HG02840 (cell line): ENCODE measurements around the gene PSMD13.
"Not testable (repeated sequence)": the region's sequence is repeated elsewhere in the genome, so short reads cannot be mapped to it uniquely, and the experiment has no call there.

ENCODE experiments used
- ATAC-seq: cut with Tn5 transposase; IDR thresholded peaks from one replicate; pipeline ENCODE4 v1.9.1; 2021; ENCODE audit warnings: mild to moderate bottlenecking, moderate library complexity, moderate number of reproducible peaks; ENCODE audit not compliant: unreplicated experiment, low FRiP score

The PSMD13 gene

DNA sequence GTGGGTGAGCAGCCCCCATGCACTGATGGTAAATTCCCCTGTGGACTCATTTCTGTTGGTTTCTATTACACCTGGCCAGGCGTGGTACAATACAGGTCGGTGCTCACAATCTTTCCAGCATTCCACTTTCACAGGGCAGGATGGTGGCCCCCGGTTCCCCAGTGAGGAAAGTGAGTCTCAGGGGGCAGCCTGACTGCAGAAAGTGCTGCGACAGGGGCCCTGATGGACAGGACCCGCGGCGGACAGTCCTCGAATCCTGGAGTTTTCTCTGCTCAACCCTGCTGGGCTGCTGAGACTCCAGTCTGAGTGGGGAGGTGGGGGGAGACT, 49.1 kb downstream of the PSMD13 start:
- no peak for ATAC-seq

DNA sequence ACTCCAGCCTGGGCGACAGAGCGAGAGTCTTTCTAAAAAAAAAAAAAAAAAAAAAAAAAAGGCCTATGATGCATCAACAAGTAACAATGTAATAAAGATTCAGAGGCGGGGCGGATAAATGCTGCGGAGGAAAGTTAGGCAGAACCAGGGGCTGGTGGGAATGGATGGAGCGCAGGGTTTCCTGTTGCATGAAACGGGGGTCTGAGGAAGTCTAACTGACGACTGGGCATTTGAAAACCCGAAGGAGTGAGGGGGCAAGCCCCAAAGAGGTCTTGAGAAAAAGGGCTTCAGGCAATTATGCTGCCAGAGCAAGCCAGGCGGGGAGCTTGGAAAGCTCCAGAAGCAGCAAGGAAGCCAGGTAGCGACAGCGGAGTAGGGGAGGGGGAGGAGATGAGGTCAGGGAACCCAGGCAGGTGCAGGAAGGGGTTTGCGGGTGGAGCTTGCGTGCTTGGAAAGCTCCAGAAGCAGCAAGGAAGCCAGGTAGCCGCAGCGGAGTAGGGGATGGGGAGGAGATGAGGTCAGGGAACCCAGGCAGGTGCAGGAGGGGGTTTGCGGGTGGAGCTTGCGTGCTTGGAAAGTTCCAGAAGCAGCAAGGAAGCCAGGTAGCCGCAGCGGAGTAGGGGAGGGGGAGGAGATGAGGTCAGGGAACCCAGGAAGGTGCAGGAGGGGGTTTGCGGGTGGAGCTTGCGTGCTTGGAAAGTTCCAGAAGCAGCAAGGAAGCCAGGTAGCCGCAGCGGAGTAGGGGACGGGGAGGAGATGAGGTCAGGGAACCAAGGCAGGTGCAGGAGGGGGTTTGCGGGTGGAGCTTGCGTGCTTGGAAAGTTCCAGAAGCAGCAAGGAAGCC, 50.4 kb downstream of the PSMD13 start:
- not testable (repeated sequence) for ATAC-seq

DNA sequence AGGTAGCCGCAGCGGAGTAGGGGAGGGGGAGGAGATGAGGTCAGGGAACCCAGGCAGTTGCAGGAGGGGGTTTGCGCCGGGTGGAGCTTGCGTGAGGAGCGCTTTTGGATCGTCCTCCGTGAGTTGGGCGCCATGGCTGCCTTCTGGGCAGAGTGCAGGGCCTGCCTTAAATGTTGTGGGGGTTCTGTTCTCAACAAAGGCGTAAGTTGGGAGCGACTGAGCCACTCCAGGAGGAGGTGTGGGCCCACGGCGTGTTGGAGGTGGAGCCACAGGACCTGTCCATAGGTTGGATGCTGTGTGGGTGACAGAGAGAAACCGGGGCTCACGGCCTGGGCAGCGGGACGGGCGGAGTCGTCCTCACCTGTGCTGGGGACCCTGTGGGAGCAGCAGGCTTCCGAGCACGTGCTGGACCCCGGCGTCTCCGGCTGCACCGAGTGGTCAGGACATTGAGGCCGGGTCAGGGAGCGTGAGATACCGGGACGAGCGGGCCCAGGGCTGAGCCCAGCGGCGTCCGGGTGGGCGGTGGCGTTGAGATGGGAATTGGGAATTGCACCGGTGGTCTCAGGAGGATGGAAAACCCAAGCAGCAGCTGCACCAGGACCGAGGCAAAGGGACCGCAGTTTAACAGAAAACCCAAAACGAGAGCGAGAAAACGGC, 51.2 kb downstream of the PSMD13 start:
- ATAC-seq, result no peak

DNA sequence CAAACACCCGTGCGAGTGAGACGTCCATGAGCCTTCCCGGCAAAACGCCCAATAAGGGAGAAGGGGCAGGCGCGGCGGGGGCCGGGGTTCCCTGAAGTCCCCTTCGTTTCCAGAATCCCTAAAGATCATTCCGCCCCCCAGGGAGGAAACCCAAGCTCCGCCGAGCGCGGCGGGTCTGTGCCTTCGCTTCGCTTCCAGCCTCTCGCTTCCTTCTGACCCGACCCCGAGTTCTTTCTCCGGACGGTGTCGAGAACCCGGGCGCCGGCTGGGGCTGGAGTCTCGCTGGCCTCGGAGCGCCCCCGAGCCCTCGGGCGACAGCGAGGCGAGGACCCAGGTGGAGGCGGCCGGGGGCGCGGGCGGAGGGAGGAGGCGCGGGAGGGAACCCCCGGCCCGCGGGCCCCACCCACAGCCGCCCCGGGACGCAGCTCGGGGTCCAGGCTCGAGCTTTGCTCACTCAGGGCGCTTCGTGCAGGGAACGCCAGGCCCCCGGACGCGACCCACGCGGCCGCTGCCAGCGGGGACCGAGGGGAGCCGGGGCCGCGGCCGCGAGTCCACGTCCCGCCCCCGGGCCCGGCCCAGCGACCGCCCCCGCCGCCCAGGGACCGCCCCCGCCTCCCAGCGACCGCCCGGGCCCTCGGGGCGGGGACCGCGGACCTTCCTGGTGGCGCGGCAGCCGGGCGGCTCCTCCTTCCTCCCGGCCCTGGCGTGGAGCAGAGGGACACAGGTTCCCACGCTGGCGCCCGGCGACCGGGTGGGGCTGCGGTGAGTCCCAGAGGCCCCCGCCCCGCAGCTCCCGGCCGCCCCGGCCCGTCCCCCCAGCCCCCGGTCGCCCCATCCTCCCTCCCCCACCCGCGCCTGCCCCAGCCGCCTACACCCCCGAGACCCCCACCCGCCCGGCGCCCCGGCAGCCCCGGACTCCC, 52.0 kb downstream of the PSMD13 start, which contains the start of gene PGGHG:
Gene PGGHG, plus strand, starts transcription at position 649 of the 920 bp plus-strand sequence. CDS start 691 bp downstream, outside the sequence.
- no peak for ATAC-seq

DNA sequence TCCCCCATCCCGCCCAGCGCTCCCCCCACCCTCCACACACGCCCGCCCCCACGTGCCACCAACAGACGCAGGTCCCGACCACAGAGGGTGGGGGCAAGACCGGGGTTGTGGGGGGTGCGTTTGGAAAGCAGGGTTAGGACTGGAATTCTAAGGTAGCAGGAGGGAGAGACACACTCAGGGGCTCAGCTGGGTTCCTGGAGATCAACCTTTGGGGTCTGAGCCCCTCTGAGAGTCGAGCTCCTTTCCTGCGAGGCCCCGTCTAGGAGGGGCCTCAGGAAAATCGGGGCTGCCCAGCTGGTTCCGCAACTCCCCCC, 52.6 kb downstream of the PSMD13 start:
- ATAC-seq, result no peak

DNA sequence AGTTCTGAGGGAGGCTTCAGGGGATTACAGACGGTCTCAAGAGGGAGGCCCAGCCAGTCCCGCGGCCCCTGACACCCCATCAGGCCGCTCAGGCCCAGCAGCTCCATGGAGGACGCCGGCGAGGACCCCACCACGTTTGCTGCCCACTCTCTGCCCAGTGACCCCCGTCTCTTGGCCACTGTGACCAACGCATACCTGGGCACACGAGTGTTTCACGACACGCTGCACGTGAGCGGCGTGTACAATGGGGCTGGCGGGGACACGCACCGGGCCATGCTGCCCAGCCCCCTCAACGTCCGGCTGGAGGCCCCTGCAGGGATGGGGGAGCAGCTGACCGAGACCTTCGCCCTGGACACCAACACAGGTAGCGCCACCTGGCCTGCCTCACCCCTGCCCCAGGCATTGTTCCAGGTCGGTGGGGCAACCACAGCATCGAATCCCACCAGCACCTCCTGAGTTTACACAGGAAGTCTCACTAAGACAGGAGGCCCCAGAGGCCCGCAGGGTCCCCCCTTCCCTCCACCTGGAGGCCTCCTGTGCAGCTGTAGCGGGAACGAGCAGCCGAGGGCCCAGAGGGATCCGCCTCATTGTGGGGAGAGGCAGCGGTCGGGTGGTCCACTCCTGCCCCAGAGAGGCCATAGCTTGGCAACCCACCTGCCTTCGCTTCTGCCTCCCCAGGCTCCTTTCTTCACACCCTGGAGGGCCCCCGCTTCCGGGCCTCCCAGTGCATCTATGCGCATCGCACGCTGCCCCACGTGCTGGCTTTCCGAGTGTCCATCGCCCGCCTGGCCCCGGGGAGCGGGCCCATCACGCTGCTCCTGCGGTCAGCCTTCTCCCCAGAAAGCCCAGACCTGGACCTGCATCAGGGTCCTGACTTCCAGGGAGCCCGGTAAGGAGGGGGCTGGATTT, 53.2 kb downstream of the PSMD13 start:
- ATAC-seq, result no peak

DNA sequence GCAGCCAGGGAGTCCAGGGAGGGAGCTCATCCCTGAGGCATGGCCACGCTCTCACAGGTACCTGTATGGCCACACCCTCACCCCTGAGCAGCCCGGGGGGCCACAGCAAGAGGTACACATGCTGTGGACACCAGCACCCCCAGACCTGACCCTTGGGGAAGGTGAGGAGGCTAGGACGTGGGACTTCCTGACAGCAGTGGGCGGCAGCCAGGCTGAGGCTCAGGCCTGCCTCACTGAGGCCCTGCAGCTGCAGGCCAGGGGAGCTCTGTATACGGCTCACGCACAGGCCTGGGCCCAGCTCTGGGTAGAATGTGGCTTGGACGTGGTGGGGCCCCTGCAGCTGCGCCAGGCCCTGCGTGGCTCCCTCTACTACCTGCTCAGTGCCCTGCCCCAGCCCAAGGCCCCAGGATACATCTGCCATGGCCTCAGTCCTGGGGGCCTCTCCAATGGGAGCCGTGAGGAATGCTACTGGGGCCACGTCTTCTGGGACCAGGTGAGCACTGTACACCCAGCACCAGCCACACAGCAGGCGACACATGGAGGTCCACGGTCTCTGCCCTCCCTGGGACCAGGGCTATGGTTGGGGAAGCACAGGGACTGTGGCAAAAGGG, 54.0 kb downstream of the PSMD13 start:
- ATAC-seq, result no peak

DNA sequence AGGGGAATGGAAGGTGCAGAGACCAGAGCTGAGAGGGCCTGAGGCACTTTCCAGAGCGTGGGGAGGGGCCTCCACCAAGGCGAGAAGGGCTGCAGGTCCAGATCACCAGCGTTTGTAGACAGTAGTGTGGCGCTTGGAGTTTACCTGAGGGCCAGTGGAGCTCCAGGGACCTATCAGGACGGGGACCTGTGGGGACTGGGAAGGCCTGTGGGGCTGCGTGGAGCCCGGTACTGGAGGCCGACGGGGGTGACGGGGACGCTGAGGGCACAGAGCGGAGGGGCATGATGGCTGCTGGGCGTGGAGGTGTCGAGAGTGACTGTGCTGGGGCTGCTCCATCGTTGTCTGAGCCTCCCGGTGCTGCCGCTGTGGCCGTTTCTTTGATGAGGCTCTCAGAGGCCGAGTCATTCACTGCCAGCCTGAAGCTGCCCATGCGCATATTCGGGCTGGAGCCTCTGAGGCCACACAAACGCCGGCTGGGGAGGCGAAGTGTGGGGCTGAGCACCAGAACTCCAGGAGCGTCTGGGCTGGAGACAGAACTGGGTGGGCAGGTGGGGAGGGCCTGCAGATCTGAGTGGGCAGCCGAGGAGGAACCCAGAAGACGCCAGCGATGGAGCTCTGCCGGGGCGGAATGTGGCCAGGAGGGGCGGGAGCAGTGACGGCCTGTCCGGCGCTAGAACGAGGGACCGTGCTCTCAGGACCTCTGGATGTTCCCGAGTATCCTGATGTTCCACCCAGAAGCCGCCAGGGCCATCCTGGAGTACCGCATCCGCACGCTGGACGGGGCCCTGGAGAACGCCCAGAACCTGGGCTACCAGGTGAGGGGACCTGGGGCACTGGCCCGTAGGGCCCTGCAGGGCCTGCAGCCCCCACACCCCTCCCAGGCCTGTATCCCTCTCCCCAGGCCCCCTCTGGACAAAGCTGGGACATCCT, 54.8 kb downstream of the PSMD13 start:
- ATAC-seq, result no peak

DNA sequence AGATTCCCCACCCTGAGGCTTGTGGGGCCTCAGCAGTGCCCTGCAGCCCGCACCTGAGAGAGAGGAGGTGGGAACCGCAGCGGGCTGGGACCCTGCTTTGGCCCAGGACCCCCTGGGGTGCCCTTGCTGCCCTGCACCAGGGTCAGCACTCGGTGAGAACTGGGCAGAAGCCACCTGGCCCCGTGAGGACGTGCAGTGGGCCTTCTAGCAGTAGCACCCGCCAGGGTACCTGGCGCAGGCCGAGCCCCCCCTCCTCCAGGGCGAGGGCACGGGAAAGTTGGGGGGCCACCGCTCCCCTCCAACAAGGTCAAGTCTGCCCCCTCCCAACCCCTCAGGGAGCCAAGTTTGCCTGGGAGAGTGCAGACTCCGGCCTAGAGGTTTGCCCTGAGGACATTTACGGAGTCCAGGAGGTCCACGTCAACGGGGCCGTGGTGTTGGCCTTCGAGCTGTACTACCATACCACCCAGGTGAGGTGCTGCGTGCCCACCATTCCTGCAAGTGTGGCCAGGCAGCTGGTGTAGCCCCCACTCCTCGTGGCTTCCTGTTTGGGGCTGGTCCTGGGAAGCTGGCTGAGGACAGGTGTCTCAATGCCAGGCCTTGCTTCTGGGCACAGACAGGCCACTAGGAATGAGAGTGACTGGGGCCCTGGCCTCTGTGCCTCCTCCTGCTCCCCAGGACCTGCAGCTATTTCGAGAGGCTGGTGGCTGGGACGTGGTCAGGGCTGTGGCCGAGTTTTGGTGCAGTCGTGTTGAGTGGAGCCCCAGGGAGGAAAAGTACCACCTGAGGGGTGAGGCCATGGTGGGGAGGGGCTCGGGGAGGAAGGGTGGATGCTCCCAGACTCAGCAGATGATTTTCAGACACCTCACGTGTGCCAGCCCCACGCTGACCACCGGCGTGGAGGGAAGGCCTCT, 55.7 kb downstream of the PSMD13 start:
- ATAC-seq, result no peak

DNA sequence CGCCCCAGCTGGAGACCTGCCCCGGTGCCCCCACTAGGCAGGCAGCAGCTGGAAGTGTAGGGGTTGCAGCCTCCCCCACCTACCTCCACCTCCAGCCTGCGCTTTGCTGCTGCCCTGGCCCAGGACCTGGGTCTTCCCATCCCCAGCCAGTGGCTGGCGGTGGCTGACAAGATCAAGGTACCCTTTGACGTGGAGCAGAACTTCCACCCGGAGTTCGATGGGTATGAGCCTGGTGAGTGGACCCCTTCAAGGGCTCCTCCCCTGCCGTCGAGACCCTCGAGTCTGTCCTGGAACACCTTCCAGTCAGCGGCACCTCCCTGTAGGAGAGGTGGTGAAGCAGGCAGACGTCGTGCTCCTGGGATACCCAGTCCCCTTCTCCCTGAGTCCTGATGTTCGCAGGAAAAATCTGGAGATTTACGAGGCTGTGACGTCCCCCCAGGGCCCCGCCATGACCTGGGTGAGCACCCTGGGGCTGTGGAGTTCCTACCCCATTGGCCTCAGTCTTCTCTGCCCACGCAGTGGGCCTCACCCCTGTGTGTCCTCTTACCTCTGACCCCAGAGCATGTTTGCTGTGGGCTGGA, 56.6 kb downstream of the PSMD13 start:
- no peak for ATAC-seq

DNA sequence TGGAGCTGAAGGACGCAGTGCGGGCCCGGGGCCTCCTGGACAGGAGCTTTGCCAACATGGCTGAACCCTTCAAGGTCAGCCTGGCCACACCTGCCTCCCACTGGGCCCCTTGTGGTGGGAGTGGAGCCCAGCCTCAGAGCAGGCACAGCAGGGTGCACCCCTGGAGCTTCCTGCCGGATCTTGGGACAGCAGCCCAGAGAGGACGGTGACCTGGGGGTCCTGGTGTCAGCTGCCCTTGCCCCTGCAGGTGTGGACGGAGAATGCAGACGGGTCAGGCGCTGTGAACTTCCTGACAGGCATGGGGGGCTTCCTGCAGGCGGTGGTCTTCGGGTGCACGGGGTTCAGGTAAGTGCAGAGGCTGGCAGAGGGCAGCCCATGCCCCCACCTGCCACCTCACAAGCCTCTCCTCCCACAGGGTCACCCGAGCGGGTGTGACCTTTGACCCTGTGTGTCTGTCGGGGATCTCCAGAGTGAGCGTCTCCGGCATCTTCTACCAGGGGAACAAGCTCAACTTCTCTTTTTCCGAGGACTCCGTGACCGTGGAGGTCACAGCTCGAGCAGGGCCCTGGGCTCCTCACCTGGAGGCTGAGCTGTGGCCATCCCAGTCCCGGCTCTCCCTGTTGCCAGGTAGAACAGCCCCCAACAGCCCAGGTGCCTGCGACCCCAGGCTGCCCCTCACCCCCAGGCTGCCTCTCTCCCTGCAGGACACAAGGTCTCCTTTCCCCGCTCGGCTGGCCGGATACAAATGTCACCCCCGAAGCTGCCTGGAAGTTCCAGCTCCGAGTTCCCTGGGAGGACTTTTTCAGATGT, 57.3 kb downstream of the PSMD13 start:
- ATAC-seq, result no peak

DNA sequence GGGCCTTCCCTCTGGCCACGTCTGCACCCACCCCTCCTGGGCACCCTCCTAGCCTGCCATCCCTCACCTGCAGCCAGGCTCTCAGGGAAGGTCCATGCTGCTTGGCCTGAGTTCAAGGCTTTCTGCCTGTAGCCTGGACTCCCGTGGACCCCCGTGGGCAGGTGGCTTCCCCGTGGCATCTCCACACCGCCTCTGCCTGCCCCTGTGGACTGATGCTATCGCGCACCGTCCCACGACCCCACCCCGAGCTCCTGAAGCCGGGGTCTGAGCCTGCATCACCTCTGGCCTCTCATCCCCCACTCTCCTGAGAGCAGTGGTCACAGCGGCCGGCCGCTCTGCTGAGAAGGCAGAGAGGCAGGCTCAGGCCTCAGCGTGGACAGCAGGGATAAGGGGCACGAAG, 58.0 kb downstream of the PSMD13 start:
- ATAC-seq, result no peak

DNA sequence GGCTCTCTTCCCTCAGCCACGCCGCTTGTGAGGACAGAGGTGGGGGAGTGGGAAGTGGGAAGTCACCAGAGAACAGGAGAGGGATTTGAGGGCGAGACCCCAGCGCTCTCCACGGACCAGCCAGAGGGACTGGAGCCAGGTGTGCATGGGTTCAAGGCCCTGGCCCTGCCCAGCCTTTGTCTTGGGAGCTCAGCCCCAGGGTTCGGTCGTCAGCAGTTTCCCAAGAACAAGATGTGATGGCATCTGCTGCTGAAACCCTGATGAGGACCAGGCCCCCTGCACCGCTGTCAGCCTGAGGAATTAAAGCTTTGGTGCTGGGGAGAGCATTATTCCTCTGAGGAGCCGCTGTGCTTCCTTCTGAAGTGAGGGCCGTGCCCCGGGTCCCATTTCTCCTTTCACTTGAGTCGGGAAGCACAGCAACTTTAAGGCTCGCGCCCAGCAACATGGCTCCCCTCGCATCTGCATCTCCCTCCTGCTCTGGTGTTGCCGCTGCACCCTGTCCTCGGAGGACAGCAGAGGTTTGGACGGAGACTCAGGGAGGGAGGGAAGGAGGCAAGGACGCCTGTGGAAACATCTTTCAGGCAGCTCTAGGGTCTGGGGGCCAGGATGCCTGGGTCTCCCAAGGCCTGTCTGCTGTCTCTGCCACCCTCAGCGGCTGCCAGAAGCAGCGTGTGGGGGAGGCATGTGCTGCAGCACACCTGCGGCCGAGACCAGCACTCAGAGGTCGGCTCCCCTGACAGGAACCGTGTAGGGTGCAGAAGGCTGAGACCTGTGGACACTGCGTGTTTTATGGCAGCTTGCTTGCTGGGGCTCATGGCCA, 58.8 kb downstream of the PSMD13 start:
- no peak for ATAC-seq

DNA sequence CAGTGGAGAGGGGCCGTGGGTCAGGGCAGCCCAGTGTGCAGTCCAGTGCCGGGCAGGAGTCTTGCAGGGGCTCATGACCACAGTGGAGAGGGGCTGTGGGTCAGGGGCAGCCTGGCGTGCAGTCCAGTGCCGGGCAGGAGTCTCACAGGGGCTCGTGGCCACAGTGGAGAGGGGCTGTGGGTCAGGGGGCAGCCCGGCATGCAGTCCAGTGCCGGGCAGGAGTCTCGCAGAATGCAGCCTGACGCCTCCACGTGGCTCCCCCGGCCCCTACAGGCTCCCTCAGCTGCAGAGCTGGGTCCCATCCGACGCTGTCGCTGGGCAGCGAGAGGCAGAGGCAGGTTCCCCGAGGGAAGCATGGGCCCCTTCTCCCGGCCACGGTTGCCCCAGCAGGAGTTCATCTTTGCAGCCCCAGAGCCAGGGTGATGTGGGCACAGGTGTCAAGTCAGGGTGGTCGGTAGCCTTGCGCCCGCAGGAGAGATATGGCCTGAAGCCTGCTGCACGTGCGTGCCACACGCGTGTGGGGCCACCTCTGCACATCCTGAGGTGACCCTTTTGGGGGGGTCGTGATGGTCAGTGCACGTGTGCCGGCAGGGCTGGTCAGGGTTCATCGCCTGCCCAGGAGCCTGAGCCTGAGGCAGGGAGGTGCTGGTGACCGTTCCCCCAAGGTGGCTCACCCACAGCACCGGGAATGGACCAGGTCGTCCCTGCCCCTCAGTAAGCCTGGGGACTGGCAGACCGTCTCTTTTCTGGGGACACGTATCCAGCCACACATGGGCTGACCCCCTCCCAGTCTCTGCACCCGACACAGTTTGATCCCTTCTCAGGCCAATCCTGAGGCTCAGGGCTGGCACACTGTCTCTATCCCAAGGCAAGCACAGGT, 59.6 kb downstream of the PSMD13 start:
- no peak for ATAC-seq
